HG03571 (cell line): Measurements from ENCODE around the gene UHMK1.
"Not testable (repeated sequence)": the region's sequence is repeated elsewhere in the genome, so short reads cannot be mapped to it uniquely, and the experiment has no call there.

Experiments
- ATAC-seq: cut with Tn5 transposase; IDR thresholded peaks from one replicate; pipeline ENCODE4 v1.9.1; 2021; ENCODE audit not compliant: unreplicated experiment

Gene UHMK1, protein sequence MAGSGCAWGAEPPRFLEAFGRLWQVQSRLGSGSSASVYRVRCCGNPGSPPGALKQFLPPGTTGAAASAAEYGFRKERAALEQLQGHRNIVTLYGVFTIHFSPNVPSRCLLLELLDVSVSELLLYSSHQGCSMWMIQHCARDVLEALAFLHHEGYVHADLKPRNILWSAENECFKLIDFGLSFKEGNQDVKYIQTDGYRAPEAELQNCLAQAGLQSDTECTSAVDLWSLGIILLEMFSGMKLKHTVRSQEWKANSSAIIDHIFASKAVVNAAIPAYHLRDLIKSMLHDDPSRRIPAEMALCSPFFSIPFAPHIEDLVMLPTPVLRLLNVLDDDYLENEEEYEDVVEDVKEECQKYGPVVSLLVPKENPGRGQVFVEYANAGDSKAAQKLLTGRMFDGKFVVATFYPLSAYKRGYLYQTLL

DNA sequence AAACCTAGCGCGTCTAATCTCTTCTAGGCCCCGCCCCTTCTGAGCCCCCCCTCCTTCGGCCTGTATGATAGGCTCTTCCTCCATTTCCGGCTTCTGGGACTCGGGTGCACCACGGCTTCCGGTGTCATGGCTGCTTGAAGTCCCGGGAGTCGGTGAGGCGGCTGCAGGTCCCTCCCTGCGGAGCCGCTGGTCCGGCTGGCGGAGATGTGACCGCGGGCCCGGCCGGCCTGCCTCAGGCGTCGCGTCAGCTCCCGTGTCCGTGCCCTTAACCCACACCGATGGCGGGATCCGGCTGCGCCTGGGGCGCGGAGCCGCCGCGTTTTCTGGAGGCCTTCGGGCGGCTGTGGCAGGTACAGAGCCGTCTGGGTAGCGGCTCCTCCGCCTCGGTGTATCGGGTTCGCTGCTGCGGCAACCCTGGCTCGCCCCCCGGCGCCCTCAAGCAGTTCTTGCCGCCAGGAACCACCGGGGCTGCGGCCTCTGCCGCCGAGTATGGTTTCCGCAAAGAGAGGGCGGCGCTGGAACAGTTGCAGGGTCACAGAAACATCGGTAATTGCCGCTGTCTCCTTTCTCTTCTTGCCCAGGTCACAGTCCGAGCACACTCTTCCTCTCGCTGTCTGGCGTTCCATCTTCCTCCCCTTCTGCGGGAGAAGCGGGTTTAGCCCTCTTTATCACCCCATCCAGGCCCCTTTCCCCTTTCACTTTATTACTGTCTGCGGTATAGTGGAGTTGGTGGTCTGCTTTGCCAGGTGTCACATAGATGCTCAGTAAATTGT is at the start of gene UHMK1:
TSS of gene UHMK1 (plus strand) at position 96 of the 773 bp plus-strand sequence. CDS start at position 279, 183 bp downstream.
- peak; percentile 95 for ATAC-seq

DNA sequence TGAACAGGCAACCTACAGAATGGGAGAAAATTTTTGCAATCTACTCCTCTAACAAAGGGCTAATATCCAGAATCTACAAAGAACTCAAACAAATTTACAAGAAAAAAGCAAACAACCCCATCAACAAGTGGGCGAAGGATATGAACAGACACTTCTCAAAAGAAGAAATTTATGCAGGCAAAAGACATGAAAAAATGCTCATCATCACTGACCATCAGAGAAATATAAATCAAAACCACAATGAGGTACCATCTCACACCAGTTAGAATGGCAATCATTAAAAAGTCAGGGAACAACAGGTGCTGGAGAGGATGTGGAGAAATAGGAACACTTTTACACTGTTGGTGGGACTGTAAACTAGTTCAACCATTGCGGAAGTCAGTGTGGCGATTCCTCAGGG is 43.3 kb upstream of the UHMK1 start:
- not testable (repeated sequence) for ATAC-seq

DNA sequence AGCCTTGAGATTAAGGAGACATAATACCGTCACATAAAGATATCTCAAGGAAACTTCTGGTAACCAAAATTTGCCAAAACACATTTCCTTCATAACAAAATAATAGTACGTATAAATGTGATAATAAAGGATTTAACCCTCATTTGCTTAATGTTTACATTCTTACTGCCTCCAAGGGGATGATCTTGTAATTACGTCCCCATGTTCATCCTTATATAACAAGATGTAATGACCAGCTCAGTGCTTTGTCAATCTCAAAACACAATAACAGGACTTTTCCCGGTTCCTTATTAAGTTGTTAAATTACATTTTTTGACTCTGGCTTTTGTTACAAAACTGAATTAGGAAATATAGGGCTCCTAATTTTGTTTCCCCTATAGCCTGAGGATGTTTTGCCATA is 41.3 kb upstream of the UHMK1 start:
- ATAC-seq, result no peak

DNA sequence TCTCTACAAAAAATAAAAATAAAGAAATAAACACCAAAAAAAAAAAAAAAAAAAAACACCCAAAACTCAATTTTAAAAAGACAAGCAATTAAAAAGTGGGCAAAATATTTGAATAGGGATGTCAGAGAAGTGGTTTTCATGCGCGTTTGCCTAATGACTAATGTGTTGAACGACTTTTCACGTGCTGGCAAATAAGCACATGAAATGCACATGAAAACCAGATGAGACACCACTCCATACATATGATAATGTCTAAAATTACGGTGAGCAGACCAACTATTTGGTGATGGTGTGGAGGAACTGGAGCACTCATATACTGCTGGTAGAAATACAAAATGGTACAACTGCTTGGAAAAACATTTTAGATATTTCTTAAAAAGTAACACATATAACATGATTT is 39.4 kb upstream of the UHMK1 start:
- no peak for ATAC-seq

DNA sequence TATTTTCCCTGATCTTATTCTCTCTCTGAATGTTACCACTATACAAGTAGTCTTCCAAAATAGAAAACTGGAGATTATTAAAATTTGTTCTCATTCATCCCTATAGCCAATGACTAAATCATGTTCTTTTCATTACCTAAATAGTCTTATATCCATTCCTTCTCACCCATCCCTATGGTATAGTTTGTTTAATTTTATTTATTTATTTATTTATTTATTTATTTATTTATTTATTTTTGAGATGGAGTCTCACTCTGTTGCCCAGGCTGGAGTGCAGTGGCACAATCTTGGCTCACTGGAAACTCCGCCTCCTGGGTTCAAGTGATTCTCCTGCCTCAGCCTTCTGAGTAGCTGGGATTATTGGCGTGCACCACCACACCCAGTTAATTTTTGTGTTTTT is 35.2 kb upstream of the UHMK1 start:
- not testable (repeated sequence) for ATAC-seq

DNA sequence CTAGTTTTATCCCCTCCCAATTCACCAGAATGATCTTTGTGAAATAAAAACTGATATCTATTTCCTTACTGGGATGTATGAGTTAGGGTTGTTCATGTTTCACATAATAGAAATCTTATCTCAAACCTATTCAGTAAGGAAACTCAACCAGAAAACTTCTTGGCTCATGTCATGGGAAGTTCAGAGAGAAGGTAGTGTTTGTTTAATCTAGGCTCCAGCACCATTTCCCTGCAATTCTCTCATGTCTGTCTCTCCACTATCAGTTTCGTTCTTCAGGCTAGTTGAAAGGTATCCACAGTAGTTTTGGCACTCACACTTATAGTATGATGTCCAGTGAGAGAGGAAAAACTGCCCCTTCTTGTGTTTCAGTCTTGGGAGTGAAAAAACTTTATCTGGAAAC is 34.6 kb upstream of the UHMK1 start:
- ATAC-seq, result no peak

DNA sequence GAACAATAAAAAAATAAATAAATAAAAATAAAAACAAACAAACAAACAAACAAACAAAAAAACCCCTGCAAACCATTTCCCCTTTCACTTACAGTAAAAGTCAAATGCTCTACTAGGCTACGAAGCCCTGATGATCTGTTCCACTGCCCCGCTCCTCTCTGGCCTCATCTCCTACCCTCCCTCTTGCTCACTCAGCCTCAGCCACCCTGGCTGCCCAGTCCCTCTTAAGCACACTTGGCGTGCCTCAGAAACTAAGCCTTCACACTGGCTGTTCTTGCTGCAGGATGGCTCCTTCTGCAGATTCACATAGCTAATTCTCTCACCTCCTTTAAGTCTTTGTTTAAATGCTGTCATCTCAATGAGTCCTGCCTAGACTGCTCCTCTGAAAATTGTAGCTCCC is 30.8 kb upstream of the UHMK1 start:
- no peak for ATAC-seq

DNA sequence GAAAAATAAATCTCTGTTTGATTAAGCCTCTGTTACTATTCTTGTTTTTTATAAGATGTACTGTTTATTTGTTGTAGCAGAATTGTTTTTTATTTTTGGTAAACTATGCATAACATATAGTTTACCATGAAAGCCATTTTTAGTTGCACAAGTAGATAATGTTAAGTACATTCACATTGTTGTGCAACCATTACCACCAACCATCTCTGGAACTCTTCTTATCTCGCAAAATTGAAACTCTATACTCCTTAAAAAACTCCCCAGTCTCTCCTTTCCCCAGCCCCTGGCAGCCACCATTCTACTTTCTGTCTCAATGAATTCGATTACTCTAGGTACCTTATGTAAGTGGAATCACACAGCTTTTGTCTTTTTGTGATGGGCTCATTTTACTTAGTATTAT is 27.4 kb upstream of the UHMK1 start:
- ATAC-seq, result no peak

DNA sequence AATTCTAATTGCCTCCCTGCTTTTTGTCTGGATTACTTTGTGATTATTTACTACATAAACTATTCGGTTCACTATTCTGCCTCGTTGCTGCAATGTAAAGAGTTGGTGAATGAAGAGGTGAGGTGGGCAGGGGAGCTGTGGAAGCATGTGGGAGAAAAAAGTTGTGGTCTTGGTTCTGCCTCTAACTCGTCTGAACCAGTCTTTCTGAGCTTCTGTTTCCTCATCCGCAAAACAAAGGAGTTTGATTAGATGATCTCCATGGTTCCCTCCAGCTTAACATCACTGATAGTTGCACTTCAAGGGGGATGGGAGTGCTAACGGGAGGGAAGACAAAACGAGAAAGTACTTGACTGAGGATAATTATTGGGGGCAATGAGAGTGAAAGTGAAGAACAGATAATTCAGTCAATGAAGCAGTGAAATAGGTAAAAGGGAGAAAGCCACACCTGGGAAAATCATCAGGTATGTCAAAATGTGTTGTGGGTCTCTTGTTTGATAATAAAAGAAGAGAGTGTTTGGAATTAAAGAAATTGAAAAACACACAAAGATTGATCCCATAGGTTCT is 26.2 kb upstream of the UHMK1 start:
- no peak for ATAC-seq

DNA sequence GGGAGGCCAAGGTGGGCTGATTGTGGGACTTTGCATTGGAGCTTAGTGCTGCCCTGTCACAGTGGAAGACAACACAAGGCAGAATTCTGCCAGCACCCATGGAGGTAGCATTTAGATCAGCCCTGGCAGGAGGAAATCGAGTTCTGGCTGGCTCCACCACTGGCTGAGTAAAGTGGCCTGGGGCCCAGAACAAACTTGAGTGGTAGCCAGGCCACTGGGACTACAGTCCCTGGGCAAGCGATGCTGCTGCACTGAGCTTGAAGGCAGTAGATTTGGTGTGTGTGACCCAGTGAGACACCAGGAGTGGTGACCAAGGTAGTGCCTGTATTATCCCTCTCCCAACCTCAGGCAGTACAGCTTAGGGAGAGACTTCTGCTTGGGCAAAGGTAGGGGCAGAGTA is 22.5 kb upstream of the UHMK1 start:
- ATAC-seq, result no peak

DNA sequence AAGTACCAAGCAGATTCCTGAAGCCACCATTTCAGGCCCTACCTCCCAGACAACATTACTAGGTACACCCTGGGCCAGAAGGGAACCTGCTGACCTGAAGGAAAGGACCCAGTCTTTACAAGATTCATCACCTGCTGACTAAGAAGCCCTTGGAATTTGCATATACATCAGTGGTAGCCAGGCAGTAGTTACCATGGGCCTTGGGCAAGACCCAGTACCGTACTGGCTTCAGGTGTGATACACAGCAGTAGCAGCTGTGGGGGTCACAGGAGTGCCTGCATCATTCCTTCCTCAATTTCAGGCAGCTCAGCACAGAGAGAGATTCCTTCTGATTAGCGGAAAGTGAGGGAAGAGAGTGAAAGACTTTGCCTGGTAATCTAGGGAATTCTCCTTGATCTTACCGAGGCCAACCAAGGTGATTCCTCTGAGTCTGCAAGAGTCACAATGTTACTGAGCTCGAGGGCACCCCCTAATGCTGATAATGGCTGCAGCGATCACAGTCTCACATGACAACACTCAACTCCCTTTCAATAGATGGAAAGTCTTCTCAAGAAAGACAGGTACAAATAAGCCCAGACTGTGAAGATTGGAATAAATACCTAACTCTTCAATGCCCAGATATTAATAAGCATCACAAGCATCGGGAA is 22.0 kb upstream of the UHMK1 start:
- no peak for ATAC-seq

DNA sequence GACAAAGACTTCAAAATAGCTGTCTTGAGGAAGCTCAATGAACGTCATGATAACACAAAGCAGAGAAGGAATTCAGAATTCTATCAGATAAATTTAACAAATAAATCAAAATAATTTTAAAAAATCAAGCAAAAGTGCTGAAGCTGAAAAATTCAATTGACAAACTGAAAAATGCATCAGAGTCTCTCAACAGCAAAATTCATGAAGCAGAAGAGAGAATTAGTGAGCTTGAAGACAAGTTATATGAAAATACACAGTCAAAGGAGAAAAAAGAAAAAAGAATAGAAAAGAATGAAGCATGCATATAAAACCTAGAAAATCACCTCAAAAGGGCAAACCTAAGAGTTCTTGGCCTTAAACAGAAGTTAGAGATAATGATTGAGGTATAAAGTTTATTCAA is 21.0 kb upstream of the UHMK1 start:
- ATAC-seq, result no peak

DNA sequence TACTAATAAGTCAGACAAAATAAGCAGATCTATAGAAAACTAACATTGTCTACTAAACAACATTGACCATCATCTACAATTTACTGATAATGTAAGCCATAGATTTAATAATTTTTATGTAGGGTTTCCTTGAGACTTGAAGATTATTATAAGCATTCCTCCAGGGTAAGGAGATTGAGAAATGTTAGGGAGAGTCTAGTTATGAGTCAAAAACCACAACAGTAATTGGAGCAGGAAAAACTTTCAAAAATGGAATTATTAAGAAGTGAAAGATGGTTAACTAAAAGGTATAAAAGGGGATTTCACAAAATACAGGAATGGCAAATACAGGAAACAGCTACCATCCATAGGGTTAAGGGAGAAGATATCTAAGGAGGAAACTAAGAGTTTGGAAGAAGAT is 12.4 kb upstream of the UHMK1 start:
- no peak for ATAC-seq

DNA sequence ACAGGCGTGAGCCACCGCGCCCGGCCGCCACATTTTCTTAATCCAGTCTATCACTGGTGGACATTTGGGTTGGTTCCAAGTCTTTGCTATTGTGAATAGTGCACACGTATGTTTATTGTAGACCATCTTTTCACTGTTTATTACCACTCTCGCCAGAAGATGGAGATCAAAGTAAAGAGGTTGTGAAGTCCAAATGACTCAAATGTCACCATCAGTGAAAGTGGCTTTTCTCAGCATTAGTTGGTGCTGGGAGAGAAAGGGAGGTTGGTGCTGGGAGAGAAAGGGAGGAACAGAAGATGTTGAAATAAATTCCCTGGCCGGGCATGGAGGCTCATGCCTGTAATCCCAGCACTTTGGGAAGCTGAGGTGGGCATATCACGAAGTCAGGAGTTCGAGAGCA is 10.4 kb upstream of the UHMK1 start:
- no peak for ATAC-seq

DNA sequence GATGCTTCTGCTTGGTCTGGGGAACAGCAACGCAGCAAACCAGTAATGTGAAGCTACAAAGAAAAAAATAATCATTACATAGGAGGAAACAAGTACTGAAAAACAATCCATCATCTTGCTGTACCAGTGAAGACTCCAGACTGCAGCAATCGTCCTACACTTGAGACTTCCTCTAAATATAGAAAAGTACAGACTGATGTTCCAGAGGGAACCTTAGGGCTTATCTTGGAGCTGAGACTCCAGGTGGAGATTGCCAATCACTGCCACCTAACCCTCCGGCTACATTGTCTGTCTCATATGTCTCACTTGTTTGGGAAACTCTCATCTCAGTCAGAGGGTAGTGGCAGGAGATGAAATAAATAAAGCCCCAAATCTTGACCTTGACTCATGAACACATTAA is 9.4 kb upstream of the UHMK1 start:
- no peak for ATAC-seq

DNA sequence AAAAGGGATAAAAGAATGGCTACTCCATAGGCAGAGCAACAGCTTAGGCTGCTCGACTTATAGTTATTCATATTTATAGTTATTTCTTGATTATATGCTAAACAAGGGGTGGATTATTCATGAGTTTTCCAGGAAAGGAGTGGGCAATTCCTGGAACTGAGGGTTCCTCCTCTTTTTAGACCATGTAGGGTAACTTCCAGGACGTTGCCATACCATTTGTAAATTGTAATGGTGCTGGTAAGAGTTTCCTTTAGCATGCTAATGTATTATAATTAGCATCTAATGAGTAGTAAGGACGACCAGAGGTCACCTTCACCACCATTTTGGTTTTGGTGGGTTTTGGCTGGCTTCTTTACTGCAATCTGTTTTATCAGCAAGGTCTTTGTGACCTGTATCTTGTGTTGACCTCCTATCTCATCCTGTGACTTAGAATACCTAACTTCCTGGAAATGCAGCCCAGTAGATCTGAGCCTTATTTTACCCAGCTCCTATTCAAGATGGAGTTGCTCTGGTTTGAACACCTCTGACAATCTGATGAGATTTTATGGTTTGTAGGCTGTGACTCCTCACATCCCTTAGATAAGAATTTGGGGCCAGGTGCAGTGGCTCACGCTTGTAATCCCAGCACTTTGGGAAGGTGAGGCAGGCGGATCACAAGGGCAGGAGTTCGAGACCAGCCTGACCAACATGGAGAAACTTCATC is 1.9 kb upstream of the UHMK1 start:
- ATAC-seq, result not testable (repeated sequence)

DNA sequence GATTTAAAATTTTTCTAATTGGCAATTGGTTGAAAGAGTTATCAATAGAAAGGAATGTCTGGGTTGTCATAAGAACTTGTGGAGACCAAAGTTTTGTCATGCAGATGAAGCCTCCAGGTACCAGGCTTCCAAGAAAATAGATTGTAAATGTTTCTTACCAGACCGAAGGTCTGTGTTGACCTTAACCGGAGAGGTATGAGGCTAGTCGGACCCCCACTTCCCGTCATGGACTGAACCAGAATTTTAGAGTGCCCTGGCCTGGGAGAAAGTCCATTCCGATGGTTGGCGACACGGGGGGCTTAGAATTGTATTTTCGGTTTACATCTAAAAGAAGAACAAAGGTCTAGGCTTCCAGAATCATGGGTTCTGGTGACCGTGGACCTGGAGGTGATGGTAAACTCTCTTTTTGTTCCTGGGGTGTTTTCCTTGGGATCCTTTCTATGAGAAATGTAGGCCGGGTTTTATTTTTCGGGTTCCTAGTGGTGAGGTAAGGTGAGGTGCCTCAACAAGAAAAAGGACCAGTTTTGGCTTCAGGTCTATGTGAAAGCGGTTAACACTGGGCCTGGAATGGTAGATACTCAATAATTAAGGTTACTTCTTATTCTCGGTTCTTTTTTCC is 405 bp upstream of the UHMK1 start:
- no peak for ATAC-seq

DNA sequence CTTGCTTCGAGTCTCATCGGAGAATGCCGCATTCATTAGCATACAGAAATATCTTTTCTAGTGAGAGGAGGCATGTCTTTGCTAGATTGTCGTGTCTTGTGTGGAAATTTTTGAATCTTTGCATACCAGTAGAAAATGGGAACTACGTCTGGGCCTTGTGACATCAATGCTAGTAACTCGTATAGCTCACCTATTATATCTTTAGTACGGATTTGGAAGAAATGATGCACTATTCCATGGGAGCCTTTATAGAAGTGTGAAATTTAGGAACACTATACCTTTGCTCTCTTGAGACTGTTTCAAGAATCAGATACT is 835 bp downstream of the UHMK1 start:
- ATAC-seq, result peak; percentile 14

DNA sequence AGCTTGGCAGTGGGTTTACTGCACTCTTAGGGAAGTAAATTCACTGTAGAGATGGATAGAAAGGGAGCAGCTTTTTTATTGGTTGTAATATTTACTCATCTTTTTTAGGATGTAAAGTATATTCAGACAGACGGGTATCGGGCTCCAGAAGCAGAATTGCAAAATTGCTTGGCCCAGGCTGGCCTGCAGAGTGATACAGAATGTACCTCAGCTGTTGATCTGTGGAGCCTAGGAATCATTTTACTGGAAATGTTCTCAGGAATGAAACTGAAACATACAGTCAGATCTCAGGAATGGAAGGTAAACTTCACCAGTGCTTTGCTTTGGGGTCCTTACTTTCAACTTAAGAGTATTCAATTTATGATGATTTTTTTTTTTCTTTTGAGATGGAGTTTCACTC is 3.2 kb downstream of the UHMK1 start:
- ATAC-seq, result no peak

DNA sequence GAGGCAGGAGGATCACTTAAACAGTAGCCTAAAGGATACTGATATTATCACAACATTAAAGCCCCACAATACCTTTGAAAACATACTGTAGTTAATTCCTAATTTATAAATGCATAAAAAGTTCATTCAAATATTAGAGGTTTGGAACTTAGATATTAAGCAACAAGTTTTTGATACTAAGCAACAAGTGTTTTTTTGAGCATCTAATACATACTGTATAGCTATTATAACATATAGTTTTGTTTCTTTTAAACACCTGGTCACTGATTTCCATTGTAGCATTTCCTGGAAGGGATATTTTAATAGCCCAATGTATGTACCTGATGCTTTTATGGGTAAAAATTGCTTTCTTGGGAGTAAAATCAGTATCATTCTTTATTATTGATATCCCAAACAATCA is 4.5 kb downstream of the UHMK1 start:
- ATAC-seq, result no peak

DNA sequence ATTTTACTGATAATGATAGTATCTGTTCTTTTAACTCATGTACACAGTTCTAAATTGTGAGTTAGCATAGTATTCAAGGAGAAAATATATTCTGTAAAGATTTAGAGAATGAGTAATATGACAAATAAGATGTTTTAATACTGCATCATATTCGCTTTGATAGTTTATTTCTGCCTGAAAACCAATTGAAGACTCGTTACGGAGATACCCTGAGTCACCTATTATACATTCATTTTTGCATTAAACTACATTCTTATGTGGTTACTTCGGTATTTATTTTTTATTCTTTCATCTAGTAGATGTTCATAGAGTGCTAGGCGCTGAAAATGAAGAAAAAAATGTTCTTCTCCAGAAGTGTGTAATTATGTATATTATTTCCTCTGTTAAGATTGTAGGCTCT is 5.3 kb downstream of the UHMK1 start:
- no peak for ATAC-seq
